Lung (tissue), 12 donors: ENCODE results near the gene ETV6. TPM values are rescaled to one million over a fixed set of nuclear protein-coding genes. Genes with fewer than 3 reads are reported as not detected.

Experiments
- ATAC-seq: fragments of 200-7000 bp; cut with Tn5 transposase; one replicate; pipeline ENCODE4 v1.9.1; 2020; ENCODE audit warnings: moderate number of reproducible peaks; ENCODE audit not compliant: insufficient read depth, low FRiP score
- DNase-seq, 3 donors: peaks; one replicate each; pipeline ENCODE4 v3.0.0-alpha.2; 2013 to 2017
- H3K27ac ChIP-seq, 2 donors: one replicate each; pipeline ENCODE4 v1.5.1; 2013; ENCODE audit warnings: mild to moderate bottlenecking in 2 of 2, moderate library complexity in 2 of 2, control low read depth in 1 of 2, inconsistent platforms in 1 of 2, low read depth in 1 of 2, low read length in 1 of 2
- H3K27me3 ChIP-seq, 3 donors: one replicate each; pipeline ENCODE4 v1.5.1; 2013; ENCODE audit warnings: low read length in 2 of 3; ENCODE audit not compliant: control insufficient read depth in 3 of 3, insufficient read depth in 3 of 3
- H3K36me3 ChIP-seq, 4 donors: one replicate each; pipeline ENCODE4 v1.5.1; 2013; ENCODE audit warnings: low read length in 4 of 4, mild to moderate bottlenecking in 1 of 4, moderate library complexity in 1 of 4; ENCODE audit not compliant: control insufficient read depth in 4 of 4, insufficient read depth in 4 of 4
- H3K4me1 ChIP-seq, 5 donors: one replicate each; pipeline ENCODE4 v1.5.1; 2013; ENCODE audit warnings: low read length in 5 of 5, mild to moderate bottlenecking in 2 of 5, moderate library complexity in 1 of 5; ENCODE audit not compliant: control insufficient read depth in 5 of 5, insufficient read depth in 5 of 5
- H3K4me3 ChIP-seq: one replicate; pipeline ENCODE4 v1.5.1; 2013; ENCODE audit warnings: mild to moderate bottlenecking, control low read depth, moderate library complexity
- H3K9ac ChIP-seq, 2 donors: one replicate each; pipeline ENCODE4 v1.5.1; 2013; ENCODE audit warnings: low read length in 2 of 2, control low read depth in 1 of 2; ENCODE audit not compliant: insufficient read depth in 1 of 2
- H3K9me3 ChIP-seq, 4 donors: one replicate each; pipeline ENCODE4 v1.5.1; 2013; ENCODE audit warnings: low read length in 3 of 4, mild to moderate bottlenecking in 1 of 4, moderate library complexity in 1 of 4; ENCODE audit not compliant: control insufficient read depth in 4 of 4, insufficient read depth in 3 of 4
- CTCF ChIP-seq: IDR thresholded peaks from 2 replicates; pipeline ENCODE4 v1.5.1; 2012; ENCODE audit warnings: mild to moderate bottlenecking; ENCODE audit errors: control extremely low read depth, extremely low read depth
- WGBS, 2 donors: extraction: QIAGEN DNeasy Blood & Tissue Kit; methylation state at CpG; one replicate each; pipeline ENCODE4 v1.1.7; 2013; 5-methylcytosine and 5-hydroxymethylcytosine counted together
- polyA plus RNA-seq, 2 donors: library from polyadenylated mRNA; stranded (reverse); fragments of 200-250 nt; gene quantifications; one replicate each; pipeline ENCODE4 v1.2.1, GENCODE V29; 2013
- total RNA-seq, 2 donors: library from RNA; depleted of rRNA in 1 of 2; stranded (reverse); fragments of >200 nt in 1 of 2; gene quantifications; one replicate each; pipeline ENCODE4 v1.2.1, GENCODE V29; 2014 to 2021
- donor health status: control.
- donor health status: control.
- donor health status: Bipolar disorder and iron deficiency.
- donor health status: healthy.
- donor health status: DM: yes; HTN: yes; CAD: no.

ETV6 gene
- total and polyA plus RNA-seq, 4 donors = 8.6 to 45.7 (median 13.6) TPM

- H3K9ac ChIP-seq = no peak overlapping the region
- H3K27me3 ChIP-seq = no peaks in the 10 kb centered on the region
- H3K4me3 ChIP-seq = no peak overlapping the region
- H3K36me3 ChIP-seq = peaks cover 0 to 17% (median 0%) of the 10 kb centered on the region in 4 donors
- no peak overlapping the region for H3K27ac ChIP-seq
- no peak for TF ChIP-seq CTCF
- DNase-seq = no peak
- WGBS, 2 donors = 88 to 94% methylated on average over 7 of the region's 7 CpGs
- peaks cover 0 to 5% (median 0%) of the 10 kb centered on the region in 5 donors for H3K4me1 ChIP-seq
- ATAC-seq = no peak
- H3K9me3 ChIP-seq = no peaks in the 10 kb centered on the region
Measured at GRCh38 chr12:11895421-11896078, 246.1 kb downstream of the ETV6 start.

GRCh38 chr12:11896417-11896929 is 247.0 kb downstream of the ETV6 start:
- DNase-seq (no peak), ATAC-seq (no peak)
- WGBS, 2 donors = 83 to 90% methylated on average over 3 of the region's 3 CpGs
- peaks cover 0 to 5% (median 0%) of the 10 kb centered on the region in 5 donors for H3K4me1 ChIP-seq
- peaks cover 0 to 13% (median 0%) of the 10 kb centered on the region in 4 donors for H3K36me3 ChIP-seq
- H3K9me3 ChIP-seq = no peaks in the 10 kb centered on the region
- no peak overlapping the region for H3K9ac ChIP-seq
- no peak overlapping the region for H3K4me3 ChIP-seq
- H3K27ac ChIP-seq = no peak overlapping the region
- H3K27me3 ChIP-seq = no peaks in the 10 kb centered on the region
- no peak for TF ChIP-seq CTCF

GRCh38 chr12:11897923-11898322 is 248.4 kb downstream of the ETV6 start:
- no peak overlapping the region for H3K27ac ChIP-seq
- no peak for TF ChIP-seq CTCF
- no peak overlapping the region for H3K4me3 ChIP-seq
- peaks cover 0 to 4% (median 0%) of the 10 kb centered on the region in 4 donors for H3K36me3 ChIP-seq
- ATAC-seq (no peak), DNase-seq (no peak)
- H3K4me1 ChIP-seq = peaks cover 0 to 1% (median 0%) of the 10 kb centered on the region in 5 donors
- no peak overlapping the region for H3K9ac ChIP-seq
- 62 to 78% methylated on average over 2 of the region's 2 CpGs for WGBS, 2 donors
- H3K9me3 ChIP-seq = no peaks in the 10 kb centered on the region
- no peaks in the 10 kb centered on the region for H3K27me3 ChIP-seq
